PFSK-1 (cell line): ENCODE results near the gene PRR36.
A peak's percentile ranks its signal among the peaks of the same experiment; 100 is the strongest.

Source experiments
- FOXP2 ChIP-seq: optimal IDR thresholded peaks from 2 replicates; pipeline ENCODE3; 2011; ENCODE audit warnings: borderline replicate concordance, control low read depth, inconsistent platforms; ENCODE audit not compliant: insufficient read depth; ENCODE audit errors: extremely low read length, extremely low read depth
- POLR2AphosphoS5 ChIP-seq: IDR thresholded peaks from 2 replicates; pipeline ENCODE4 v1.6.1; 2012; ENCODE audit warnings: low read depth, mild to moderate bottlenecking, control low read depth, low read length, moderate library complexity
- SIN3A ChIP-seq: IDR thresholded peaks from 2 replicates; pipeline ENCODE4 v1.6.1; 2012; ENCODE audit warnings: mild to moderate bottlenecking, low read length, moderate library complexity, borderline replicate concordance; ENCODE audit not compliant: insufficient read depth
- TAF1 ChIP-seq: IDR thresholded peaks from 2 replicates; pipeline ENCODE4 v1.6.1; 2012; ENCODE audit warnings: low read length, control low read depth, borderline replicate concordance; ENCODE audit not compliant: insufficient read depth
- TF ChIP-seq, protein P1 (sequence below), 2 experiments: IDR thresholded peaks; 2 replicates each; pipeline versions ENCODE4 v1.6.1 to v1.8.0; 2011 to 2012; ENCODE audit warnings: low read depth in 2 of 2, low read length in 2 of 2, control low read depth in 1 of 2, inconsistent platforms in 1 of 2, mild to moderate bottlenecking in 1 of 2, moderate library complexity in 1 of 2; ENCODE audit not compliant: insufficient read depth in 1 of 2

The PRR36 gene

DNA sequence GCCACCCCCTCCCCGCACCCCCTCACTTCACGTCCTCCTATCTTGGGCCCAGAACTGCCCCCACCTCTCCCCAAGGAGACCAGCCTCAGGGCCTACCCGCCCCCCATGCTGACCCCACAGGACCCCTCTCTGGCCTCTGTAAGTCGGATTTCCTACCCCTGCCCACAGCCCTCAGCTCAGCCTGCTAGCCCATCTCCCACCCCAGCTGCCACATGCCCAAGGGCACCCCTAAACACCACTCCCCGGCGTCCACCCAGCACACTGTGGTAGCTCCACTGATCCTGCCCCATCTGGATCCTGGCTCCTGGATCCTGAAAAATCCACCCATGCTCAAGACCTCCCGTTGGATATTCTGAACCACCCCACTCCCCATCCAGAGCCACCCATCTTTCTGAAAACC, 43.4 kb downstream of the PRR36 start:
- TF ChIP-seq FOXP2 (no peak), TAF1 (no peak), SIN3A (no peak), POLR2AphosphoS5 (no peak)
- TF ChIP-seq, protein P1, sequence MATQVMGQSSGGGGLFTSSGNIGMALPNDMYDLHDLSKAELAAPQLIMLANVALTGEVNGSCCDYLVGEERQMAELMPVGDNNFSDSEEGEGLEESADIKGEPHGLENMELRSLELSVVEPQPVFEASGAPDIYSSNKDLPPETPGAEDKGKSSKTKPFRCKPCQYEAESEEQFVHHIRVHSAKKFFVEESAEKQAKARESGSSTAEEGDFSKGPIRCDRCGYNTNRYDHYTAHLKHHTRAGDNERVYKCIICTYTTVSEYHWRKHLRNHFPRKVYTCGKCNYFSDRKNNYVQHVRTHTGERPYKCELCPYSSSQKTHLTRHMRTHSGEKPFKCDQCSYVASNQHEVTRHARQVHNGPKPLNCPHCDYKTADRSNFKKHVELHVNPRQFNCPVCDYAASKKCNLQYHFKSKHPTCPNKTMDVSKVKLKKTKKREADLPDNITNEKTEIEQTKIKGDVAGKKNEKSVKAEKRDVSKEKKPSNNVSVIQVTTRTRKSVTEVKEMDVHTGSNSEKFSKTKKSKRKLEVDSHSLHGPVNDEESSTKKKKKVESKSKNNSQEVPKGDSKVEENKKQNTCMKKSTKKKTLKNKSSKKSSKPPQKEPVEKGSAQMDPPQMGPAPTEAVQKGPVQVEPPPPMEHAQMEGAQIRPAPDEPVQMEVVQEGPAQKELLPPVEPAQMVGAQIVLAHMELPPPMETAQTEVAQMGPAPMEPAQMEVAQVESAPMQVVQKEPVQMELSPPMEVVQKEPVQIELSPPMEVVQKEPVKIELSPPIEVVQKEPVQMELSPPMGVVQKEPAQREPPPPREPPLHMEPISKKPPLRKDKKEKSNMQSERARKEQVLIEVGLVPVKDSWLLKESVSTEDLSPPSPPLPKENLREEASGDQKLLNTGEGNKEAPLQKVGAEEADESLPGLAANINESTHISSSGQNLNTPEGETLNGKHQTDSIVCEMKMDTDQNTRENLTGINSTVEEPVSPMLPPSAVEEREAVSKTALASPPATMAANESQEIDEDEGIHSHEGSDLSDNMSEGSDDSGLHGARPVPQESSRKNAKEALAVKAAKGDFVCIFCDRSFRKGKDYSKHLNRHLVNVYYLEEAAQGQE (IDR thresholded peaks at IDR 0.05; ENCODE audit: insufficient read depth in 1 of 2, low read depth in 2 of 2, low read length in 2 of 2) = no peak

DNA sequence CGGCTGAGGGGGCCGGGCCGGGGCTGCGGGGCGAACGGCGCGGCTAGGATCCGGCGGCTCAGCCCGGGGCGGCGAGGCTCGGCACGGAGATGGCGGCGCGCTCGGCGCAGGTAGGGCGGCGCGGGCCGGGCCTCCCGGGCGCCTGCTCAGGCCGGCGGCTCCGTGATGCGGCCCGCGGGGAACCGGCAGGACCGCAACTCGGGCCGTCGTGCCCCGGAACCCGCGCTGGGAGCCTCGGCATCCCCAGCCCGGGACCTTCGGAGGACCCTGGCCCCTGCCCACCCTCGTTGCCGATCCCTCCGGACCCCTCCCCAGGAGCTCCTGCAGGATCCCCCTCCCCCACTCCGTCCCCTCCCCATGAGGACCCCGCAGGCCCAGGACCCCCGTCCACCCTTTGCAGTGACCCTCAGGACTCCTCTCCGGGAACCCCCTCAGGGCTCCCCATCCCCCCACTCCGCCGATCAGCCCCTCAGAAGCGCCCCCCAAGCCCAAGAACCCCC, 43.9 kb downstream of the PRR36 start:
- TF ChIP-seq, protein P1 (IDR thresholded peaks at IDR 0.05; ENCODE audit: insufficient read depth in 1 of 2, low read depth in 2 of 2, low read length in 2 of 2) = no peak
- TF ChIP-seq POLR2AphosphoS5 (no peak), FOXP2 (no peak), SIN3A (no peak), TAF1 (no peak)

DNA sequence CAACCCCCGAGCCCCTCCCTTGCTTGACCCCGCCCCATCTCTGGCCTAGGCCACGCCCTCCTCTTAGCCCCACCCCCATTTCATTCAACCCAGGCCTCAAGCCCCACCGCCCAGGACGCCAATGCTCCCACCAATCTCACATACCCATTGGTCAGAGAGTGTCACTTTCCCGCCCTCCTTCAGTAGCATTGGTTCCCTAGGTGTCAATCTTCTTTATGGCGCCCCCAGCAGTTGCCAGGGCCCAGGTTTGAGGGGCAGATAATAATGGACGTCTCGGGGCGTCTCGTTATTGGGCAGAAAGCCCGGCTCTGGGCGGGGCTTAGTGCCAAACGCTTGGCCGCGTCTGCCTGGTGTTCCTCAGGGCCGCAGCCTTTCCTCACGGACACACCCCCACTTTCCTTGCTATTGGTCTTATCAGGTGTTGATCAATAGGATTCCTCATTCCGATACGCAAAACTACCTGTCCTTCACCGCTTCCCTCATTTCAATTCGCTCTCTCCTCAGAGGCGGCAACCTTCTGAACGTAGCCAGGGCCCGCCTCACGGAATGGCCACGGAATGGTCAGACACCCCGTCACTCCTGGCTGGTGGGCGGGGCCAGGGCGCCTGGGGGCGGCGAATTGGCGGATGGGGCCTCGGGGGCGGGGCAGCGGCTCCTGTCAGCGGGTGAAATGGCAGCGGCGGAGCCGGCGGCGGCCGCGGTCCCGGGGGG, 44.5 kb downstream of the PRR36 start, which contains the start of gene EVI5L:
Gene EVI5L, plus strand, starts transcription at position 658 of the 711 bp plus-strand sequence. CDS start 16,325 bp downstream, outside the sequence.
- TF ChIP-seq SIN3A = no peak
- peak; percentile 26 for TF ChIP-seq FOXP2

DNA sequence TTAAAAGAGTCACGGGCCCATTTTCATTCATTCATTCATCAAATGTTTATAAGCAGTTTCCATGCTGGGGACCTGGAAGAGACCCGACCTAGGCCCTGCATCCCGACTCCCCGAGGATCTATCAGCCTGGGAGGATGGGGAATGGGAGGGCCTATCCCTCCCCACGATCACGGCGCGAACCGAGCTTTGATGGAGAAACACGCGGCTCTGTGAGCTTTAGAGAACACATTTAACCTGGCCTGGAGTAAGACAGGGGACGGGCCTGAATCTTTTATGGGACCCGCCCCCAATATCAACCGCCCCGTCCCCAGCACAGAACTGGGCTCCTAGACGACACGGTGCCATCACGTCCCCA, 45.0 kb downstream of the PRR36 start:
- no peak; the same call in 1 of the 2 replicates for TF ChIP-seq POLR2AphosphoS5
- TF ChIP-seq, protein P1 (IDR thresholded peaks at IDR 0.05; ENCODE audit: insufficient read depth in 1 of 2, low read depth in 2 of 2, low read length in 2 of 2) = no peak
- no peak for TF ChIP-seq TAF1
- TF ChIP-seq FOXP2 = no peak
- no peak for TF ChIP-seq SIN3A

DNA sequence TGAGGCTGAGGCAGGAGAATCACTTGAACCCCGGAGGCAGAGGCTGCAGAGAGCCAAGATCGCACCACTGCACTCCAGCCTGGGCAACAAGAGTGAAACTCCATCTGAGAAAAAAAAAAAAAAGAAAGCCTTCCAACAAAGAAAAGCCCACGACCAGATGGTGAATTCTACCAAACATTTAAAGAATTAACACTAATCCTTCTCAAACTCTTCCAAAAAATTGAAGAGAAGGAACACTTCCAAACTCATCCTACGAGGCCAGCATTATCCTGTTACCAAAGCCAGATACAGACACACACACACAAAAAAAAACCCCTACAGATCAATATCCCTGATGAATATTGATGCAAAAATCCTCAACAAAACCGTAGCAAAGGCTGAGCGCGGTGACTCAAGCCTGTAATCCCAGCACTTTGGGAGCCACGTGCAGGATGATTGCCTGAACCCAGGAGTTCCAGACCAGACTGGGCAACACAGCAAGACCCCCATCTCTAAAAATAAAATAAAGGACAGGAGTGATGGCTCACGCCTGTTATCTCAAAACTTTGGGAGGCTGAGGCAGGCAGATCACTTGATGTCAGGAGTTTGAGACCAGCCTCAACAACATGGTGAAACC, 50.4 kb downstream of the PRR36 start:
- no peak for TF ChIP-seq TAF1
- no peak for TF ChIP-seq FOXP2
- TF ChIP-seq POLR2AphosphoS5 = no peak
- no peak for TF ChIP-seq SIN3A
- TF ChIP-seq, protein P1 (IDR thresholded peaks at IDR 0.05; ENCODE audit: insufficient read depth in 1 of 2, low read depth in 2 of 2, low read length in 2 of 2) = no peak
